HUES6 (cell line): ENCODE data around the gene PPM1J.

Experiments
- H3K27ac ChIP-seq: 2 replicates; pipeline ENCODE4 v1.7.0; 2013; ENCODE audit warnings: low read depth, mild to moderate bottlenecking, low read length, inconsistent platforms
- H3K27me3 ChIP-seq: 2 replicates; pipeline ENCODE4 v1.6.1; 2013; ENCODE audit warnings: low read length; ENCODE audit not compliant: control insufficient read depth, insufficient read depth
- H3K36me3 ChIP-seq: 2 replicates; pipeline ENCODE4 v1.6.1; 2013; ENCODE audit warnings: low read length; ENCODE audit not compliant: control insufficient read depth, insufficient read depth
- H3K4me1 ChIP-seq: 2 replicates; pipeline ENCODE4 v1.6.1; 2013; ENCODE audit warnings: low read length; ENCODE audit not compliant: control insufficient read depth, insufficient read depth
- H3K4me3 ChIP-seq: 2 replicates; pipeline ENCODE4 v1.5.1; 2013; ENCODE audit warnings: low read depth, low read length
- H3K9ac ChIP-seq: one replicate; pipeline ENCODE4 v1.6.1; 2013; ENCODE audit warnings: mild to moderate bottlenecking, low read length
- H3K9me3 ChIP-seq: 2 replicates; pipeline ENCODE4 v1.6.1; 2013; ENCODE audit warnings: low read depth, low read length; ENCODE audit not compliant: control insufficient read depth, insufficient read depth

The PPM1J gene

DNA sequence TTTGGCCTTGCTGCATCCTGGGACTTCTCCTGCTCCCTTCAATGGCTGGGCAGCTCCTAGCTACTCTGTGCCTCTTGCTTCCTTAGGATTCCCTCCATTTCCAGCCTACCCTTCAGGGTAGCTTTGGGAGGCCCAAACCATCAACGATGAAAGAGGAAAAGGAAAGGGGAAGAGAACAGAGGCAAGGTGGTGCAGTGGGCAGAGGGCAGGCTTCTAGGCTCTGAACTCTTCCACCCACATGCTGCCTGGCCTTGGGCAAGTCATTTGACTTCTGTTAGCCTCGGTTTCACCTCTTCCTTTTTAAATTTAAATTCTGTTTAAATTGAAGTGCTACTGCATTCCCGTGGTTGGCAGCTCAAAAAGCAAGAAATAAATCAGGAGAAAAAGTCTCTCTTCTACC, 5.7 kb upstream of the PPM1J start:
- H3K9me3 ChIP-seq, result no peaks in the 10 kb centered on the region
- H3K4me1 ChIP-seq, result peaks cover 25% of the 10 kb centered on the region

GRCh38 chr1:112719706-112720105, 4.6 kb upstream of the PPM1J start:
- Histone ChIP-seq H3K27ac (no peak overlapping the region), H3K27me3 (peaks cover 50% of the 10 kb centered on the region), H3K9me3 (no peaks in the 10 kb centered on the region), H3K4me3 (no peak overlapping the region), H3K36me3 (no peaks in the 10 kb centered on the region), H3K4me1 (peaks cover 25% of the 10 kb centered on the region), H3K9ac (no peak overlapping the region)

More for the DNA sequence above, 5.7 kb upstream of the PPM1J start:
- Histone ChIP-seq H3K27ac (no peak overlapping the region), H3K36me3 (no peaks in the 10 kb centered on the region), H3K4me3 (no peak overlapping the region), H3K27me3 (peaks cover 46% of the 10 kb centered on the region), H3K9ac (no peak overlapping the region)

GRCh38 chr1:112718691-112719418, 3.7 kb upstream of the PPM1J start:
- Histone ChIP-seq H3K27me3 (peaks cover 56% of the 10 kb centered on the region), H3K27ac (no peak overlapping the region), H3K9me3 (no peaks in the 10 kb centered on the region), H3K9ac (no peak overlapping the region), H3K4me1 (peaks cover 27% of the 10 kb centered on the region), H3K36me3 (no peaks in the 10 kb centered on the region), H3K4me3 (0 out of 2 replicates have a peak overlapping the region, but pooled peaks have one; percentile 2)

- H3K27ac ChIP-seq, result no peak overlapping the region
- H3K4me3 ChIP-seq, result no peak overlapping the region
- no peaks in the 10 kb centered on the region for H3K9me3 ChIP-seq
- peaks cover 29% of the 10 kb centered on the region for H3K4me1 ChIP-seq
- no peaks in the 10 kb centered on the region for H3K36me3 ChIP-seq
- H3K27me3 ChIP-seq, result peaks cover 54% of the 10 kb centered on the region
- no peak overlapping the region for H3K9ac ChIP-seq
These were observed 2.2 kb upstream of the PPM1J start for GRCh38 chr1:112717263-112717873.

GRCh38 chr1:112716133-112716720, 1.1 kb upstream of the PPM1J start:
- no peaks in the 10 kb centered on the region for H3K36me3 ChIP-seq
- no peak overlapping the region for H3K27ac ChIP-seq
- H3K27me3 ChIP-seq, result peaks cover 48% of the 10 kb centered on the region
- peaks cover 33% of the 10 kb centered on the region for H3K4me1 ChIP-seq
- H3K4me3 ChIP-seq, result peak overlapping the region; percentile 64
- no peaks in the 10 kb centered on the region for H3K9me3 ChIP-seq
- peak overlapping the region; percentile 33 for H3K9ac ChIP-seq

GRCh38 chr1:112714313-112715263, 544 bp downstream of the PPM1J start:
- H3K4me1 ChIP-seq, result peaks cover 37% of the 10 kb centered on the region
- H3K9ac ChIP-seq, result peak overlapping the region; percentile 39
- H3K27me3 ChIP-seq, result peaks cover 35% of the 10 kb centered on the region
- H3K9me3 ChIP-seq, result no peaks in the 10 kb centered on the region
- H3K27ac ChIP-seq, result no peak overlapping the region
- peak overlapping the region; percentile 78 for H3K4me3 ChIP-seq
- peaks cover 5% of the 10 kb centered on the region for H3K36me3 ChIP-seq

DNA sequence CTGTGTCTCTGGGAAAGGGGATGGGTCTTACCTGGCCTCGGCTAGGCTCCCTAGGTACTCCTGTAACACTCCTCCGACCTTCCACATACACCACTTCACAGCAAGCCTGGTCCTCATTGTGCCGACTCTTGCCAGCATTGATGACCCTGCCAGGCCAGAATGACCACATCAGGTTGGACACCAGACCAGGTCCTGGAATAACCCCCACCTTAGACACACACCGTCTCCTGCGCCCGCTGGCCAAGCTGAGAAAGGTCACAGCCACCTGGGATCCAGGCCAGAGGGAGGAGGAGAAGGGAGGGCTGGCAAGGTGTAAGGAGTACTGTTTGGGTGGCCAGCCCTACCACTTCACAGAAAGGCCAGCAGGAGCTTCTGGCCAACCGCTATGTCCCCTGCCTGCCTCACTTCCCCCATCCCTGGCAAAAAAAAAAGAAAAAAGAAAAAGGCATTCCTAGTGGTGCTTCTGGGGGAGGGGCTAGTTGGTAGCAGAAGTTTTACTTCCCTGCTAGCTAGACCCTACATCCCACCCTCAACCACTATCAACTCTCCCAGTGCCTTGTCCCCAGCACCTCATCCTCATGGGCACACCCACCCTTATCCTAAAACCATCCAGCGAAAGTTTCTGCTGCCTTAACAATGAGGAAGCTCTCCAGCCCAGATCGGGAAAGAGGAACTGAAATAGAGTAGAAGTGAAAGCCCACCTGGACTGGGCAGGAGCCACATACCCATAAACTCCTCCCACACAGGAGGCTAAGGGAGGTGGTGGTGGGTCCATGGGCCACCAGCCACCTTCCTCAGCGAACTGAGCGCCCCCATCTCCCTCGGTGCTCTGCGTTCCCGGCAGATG, 1.4 kb downstream of the PPM1J start:
- Histone ChIP-seq H3K27ac (no peak overlapping the region), H3K27me3 (peaks cover 27% of the 10 kb centered on the region), H3K36me3 (peaks cover 5% of the 10 kb centered on the region), H3K4me3 (peak overlapping the region; percentile 78), H3K9ac (peak overlapping the region; percentile 39), H3K9me3 (no peaks in the 10 kb centered on the region), H3K4me1 (peaks cover 37% of the 10 kb centered on the region)

DNA sequence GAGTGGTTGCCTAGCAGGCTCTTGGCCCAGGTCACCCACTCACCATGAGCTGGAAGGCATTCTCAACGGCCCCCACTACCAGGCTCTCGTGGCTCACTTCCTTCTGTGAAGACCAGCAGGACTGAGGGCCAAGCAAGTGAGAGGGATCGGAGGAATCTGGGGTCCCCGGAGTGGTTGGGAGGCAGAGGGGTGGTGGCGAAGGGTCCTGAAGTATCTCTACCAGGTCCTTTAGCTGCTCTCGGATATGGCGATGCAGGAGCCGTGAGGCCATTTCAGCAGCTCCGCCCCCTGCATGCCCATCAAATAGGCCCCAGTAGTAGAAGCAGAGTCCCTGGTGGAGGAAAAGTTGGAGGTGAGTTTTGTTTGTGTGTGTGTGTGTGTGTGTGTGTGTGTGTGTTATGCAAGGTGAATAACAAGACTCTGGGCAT, 2.4 kb downstream of the PPM1J start:
- no peak overlapping the region for H3K27ac ChIP-seq

GRCh38 chr1:112712191-112712590, 2.9 kb downstream of the PPM1J start:
- H3K27me3 ChIP-seq, result peaks cover 34% of the 10 kb centered on the region

More for the DNA sequence above, 2.4 kb downstream of the PPM1J start:
- H3K4me3 ChIP-seq, result no peak overlapping the region
- H3K9ac ChIP-seq, result no peak overlapping the region
- peaks cover 32% of the 10 kb centered on the region for H3K27me3 ChIP-seq
- H3K4me1 ChIP-seq, result peaks cover 38% of the 10 kb centered on the region
- no peaks in the 10 kb centered on the region for H3K9me3 ChIP-seq
- peaks cover 5% of the 10 kb centered on the region for H3K36me3 ChIP-seq

GRCh38 chr1:112711670-112712069, 3.5 kb downstream of the PPM1J start:
- no peak overlapping the region for H3K9ac ChIP-seq
- H3K36me3 ChIP-seq, result peaks cover 5% of the 10 kb centered on the region
- H3K4me1 ChIP-seq, result peaks cover 41% of the 10 kb centered on the region
- no peaks in the 10 kb centered on the region for H3K9me3 ChIP-seq
- H3K27me3 ChIP-seq, result peaks cover 34% of the 10 kb centered on the region
- no peak overlapping the region for H3K4me3 ChIP-seq
- no peak overlapping the region for H3K27ac ChIP-seq

More at GRCh38 chr1:112712191-112712590, 2.9 kb downstream of the PPM1J start:
- Histone ChIP-seq H3K4me3 (no peak overlapping the region), H3K36me3 (peaks cover 5% of the 10 kb centered on the region), H3K27ac (no peak overlapping the region), H3K4me1 (peaks cover 41% of the 10 kb centered on the region), H3K9ac (no peak overlapping the region), H3K9me3 (no peaks in the 10 kb centered on the region)
